HG03025 (cell line): ENCODE measurements around the gene TSPAN14.
"Not testable (repeated sequence)": the region's sequence is repeated elsewhere in the genome, so short reads cannot be mapped to it uniquely, and the experiment has no call there.

Source experiments
- ATAC-seq: cut with Tn5 transposase; IDR thresholded peaks from one replicate; pipeline ENCODE4 v1.9.1; 2021; ENCODE audit warnings: mild to moderate bottlenecking, moderate library complexity; ENCODE audit not compliant: unreplicated experiment, low FRiP score

The TSPAN14 gene

GRCh38 chr10:80468002-80468401 is 13.9 kb downstream of the TSPAN14 start:
- ATAC-seq, result no peak

- no peak for ATAC-seq
These were observed 14.8 kb downstream of the TSPAN14 start for GRCh38 chr10:80468806-80469421.

DNA sequence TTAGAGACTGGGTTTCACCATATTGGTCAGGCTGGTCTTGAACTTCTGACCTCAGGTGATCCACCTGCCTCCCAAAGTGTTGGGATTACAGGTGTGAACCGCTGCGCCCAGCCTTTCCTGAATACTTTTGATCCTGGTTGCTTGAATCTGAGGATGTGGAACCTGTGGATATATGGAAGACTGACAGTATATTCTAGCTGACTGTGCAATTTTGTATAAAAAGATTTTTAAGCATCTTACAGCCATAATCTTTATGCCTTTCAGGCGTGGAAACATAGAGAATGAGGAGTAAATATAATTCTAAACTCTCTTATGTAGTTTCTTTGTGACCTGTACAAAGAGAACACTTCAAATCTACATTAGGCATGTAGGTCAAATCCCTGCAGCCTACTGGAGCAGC is 16.2 kb downstream of the TSPAN14 start:
- no peak for ATAC-seq

DNA sequence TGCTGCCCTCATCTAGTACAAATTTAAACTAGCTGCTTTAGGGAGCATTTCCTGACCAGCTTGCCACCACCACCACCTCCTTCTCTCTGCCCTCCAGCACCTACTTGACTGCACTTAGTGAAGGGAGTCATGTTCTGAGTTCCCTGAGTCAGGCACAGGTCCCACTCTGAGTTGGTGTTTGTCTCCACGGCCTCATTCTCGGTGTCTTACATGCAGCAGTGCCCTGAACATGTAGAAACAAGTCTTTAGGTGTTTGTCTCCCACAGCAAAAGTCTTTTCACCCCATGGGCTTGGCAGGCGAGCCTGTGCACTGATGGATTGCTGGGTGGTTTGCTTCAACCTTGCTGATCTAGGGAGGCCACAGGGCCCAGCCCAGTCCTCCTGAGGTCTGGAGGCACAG is 16.9 kb downstream of the TSPAN14 start:
- ATAC-seq, result no peak

DNA sequence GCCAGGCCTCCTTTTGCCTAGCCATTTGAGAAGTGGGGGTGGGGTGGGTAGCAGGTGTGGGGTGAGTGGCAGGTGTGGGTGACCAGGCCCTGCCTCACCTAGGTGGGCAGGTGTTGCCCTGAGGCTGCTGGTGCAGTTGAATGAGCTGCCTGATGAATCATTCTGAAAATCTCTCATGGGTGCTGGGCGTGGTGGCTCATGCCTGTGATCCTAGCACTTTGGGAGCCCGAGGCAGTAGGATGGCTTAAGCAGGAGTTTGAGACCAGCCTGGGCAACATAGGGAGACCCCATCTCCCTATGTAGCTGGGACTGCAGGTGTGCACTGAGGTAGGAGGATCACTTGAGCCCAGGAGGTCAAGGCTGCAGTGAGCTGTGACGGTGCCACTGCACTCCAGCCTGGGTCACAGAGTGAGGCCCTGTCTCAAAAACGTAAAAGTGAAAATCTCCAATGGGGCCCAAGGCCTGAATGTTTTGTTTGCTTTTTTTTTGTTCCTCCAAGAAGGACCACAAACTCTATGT is 17.7 kb downstream of the TSPAN14 start:
- ATAC-seq, result peak; percentile 51

GRCh38 chr10:80472234-80473095 is 18.4 kb downstream of the TSPAN14 start:
- ATAC-seq, result peak; percentile 76

- ATAC-seq, result no peak
These were observed 19.1 kb downstream of the TSPAN14 start for GRCh38 chr10:80473096-80473657.

DNA sequence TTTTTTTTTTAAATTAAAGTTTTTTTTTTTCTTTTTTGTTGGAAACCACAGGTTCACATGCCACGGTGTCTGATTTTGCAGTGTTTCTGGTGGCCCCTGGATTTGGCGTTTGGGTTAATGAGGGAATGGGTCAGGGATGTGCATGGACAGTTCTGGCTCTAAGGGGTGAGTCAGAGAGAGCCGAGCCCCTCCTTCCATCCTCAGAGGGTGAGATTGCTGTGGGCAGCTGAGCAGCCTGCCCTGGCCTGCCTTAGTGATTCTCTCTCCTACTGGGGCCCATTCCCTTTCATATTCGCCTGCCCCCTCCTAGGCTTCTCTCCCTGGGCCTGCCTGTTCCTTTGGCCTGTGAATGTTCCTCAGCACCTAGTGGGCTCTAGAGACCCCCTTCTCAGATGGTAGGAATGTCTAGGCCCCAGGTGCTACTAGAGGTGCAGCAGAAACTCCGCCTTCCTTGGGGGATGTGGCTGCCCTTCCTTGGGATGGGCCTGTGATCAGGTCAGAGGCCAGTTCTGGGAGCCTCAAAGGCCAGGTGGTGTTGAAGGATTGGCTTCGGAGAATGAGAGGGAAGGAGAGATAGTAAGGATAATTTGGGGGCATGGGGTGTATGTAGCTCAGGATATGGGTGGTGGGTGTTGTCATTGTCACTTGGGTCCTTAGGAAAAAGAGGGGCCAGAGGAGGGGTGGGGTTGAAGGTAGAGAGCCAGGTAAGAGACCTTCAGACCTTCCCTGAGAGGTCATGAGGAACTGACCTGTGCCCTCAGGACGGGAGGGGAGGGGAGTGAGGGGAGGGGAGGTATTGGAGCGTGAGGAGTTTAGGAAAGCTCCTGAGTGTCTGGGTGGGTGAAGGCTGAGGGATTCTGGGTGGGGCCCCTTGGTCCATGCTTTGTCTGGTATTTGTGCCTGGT is 19.8 kb downstream of the TSPAN14 start:
- no peak for ATAC-seq

GRCh38 chr10:80474597-80474910 is 20.4 kb downstream of the TSPAN14 start:
- no peak for ATAC-seq

GRCh38 chr10:80474941-80475340 is 20.8 kb downstream of the TSPAN14 start:
- no peak for ATAC-seq

DNA sequence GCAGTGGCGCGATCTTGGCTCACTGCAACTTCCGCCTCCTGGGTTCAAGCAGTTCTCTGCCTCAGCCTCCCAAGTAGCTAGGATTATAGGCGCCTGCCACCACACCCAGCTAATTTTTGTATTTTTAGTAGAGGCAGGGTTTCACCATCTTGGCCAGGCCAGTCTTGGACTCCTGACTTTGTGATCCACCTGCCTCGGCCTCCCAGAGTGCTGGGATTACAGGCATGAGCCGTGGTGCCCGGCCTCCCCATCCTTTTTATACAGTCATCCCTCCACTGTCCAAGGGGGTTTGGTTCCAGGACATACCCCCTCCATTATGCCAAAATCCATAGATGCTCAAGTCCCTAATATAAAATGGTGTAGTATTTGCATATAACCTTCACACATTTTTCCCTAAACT is 21.5 kb downstream of the TSPAN14 start:
- not testable (repeated sequence) for ATAC-seq

DNA sequence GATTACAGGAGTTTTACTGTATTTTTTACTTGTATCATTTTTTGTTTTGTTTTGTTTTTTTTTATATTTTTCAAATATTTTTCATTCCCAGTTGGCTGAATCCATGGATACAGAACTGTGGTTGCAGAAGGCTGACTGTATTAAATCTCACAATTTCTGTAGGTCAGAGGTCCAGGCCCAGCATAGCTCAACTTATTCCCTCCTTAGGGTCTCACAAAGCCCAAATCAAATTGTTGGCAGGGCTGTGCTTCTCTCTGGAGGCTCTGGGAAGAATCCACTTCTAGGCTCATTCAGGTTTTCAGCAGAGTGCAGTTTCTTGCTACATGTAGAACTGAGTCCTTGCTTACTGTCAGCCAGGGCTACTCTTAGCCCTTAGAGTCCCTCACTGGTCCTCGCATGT is 22.6 kb downstream of the TSPAN14 start:
- ATAC-seq, result no peak

- no peak for ATAC-seq
These were observed 23.7 kb downstream of the TSPAN14 start for GRCh38 chr10:80477813-80478212.

DNA sequence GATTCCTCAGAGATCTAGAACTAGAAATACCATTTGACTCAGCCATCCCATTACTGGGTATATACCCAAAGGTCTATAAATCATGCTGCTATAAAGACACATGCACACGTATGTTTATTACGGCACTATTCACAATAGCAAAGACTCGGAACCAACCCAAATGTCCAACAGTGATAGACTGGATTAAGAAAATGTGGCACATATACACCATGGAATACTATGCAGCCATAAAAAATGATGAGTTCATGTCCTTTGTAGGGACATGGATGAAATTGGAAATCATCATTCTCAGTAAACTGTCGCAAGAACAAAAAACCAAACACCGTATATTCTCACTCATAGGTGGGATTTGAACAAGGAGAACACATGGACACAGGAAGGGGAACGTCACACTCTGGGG is 26.3 kb downstream of the TSPAN14 start:
- ATAC-seq, result not testable (repeated sequence)

- no peak for ATAC-seq
These were observed 26.7 kb downstream of the TSPAN14 start for GRCh38 chr10:80480852-80481251.

DNA sequence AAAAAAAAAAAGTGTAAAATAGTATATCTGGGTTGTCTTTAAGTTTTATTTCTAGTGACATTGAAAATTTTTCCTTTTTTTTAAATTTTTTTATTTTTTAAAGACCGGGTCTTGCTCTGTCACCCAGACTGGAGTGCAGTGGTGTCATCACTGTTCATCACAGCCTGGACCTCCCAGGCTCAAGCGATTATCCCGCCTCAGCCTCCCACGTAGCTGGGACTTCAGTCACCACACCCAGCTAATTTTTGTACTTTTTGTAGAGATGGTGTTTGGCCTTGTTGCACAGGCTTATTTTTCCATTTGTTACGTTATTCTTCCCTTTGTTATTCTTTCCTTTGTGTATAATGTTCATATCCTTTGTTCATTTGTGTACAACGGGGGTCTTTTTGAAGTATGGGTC is 30.1 kb downstream of the TSPAN14 start:
- no peak for ATAC-seq

GRCh38 chr10:80484676-80485075 is 30.6 kb downstream of the TSPAN14 start:
- ATAC-seq, result no peak

DNA sequence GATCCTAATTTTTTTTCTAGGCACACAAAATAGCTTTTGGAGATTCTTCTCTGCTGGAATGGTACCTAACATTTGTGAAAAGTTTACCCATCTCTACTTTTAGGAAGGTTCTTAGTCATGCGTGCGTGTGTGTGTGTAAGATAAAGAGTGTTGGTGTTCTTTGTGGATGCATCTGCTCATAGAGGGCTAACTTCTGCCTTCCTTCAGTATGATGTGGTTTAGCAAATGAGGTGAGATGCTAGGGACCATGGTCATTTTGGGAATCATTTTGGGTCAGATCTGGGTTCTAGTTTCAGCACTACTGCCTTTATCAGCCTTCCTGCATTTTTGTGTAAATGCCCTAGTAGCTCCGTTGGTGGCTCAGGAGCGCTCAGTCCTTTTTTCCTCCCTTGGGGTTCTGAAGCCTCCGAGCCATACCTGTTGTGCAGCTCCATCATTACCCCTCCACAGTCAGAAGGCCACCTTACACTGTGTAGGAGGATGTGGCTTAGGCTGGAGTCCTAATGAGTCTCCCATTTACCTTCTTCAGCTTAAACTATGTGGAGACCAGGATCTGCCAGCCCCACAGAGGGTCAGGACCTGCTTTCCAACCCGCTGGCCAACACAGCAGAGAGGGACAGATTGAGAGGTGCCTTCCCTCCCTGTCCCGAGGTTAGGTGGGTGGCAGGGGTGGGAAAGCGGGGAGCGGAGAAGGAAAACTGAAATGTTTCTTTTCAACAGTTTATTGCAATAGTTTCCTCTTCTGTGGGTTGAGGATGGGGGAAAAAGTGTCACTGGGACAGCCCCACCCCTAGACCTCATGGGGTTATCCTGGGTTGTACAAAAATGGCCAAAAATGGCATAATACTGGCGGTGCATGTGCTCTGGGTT is 31.2 kb downstream of the TSPAN14 start:
- ATAC-seq, result no peak

GRCh38 chr10:80485946-80486764 is 32.0 kb downstream of the TSPAN14 start:
- ATAC-seq, result no peak
